Skeletal muscle cell (primary cell): Measurements from ENCODE around the gene ERAP2.
A peak's percentile ranks its signal among the peaks of the same experiment; 100 is the strongest.
"Not testable (repeated sequence)": the region's sequence is repeated elsewhere in the genome, so short reads cannot be mapped to it uniquely, and the experiment has no call there.

Source experiments
- DNase-seq: peaks from one replicate; pipeline ENCODE4 v3.0.0-alpha.2; 2010; ENCODE audit warnings: low read depth
- H3K4me3 ChIP-seq: 2 replicates; pipeline ENCODE4 v1.5.1; 2011; ENCODE audit warnings: low read depth, mild to moderate bottlenecking, control low read depth, low read length, moderate library complexity

ERAP2 gene, protein sequence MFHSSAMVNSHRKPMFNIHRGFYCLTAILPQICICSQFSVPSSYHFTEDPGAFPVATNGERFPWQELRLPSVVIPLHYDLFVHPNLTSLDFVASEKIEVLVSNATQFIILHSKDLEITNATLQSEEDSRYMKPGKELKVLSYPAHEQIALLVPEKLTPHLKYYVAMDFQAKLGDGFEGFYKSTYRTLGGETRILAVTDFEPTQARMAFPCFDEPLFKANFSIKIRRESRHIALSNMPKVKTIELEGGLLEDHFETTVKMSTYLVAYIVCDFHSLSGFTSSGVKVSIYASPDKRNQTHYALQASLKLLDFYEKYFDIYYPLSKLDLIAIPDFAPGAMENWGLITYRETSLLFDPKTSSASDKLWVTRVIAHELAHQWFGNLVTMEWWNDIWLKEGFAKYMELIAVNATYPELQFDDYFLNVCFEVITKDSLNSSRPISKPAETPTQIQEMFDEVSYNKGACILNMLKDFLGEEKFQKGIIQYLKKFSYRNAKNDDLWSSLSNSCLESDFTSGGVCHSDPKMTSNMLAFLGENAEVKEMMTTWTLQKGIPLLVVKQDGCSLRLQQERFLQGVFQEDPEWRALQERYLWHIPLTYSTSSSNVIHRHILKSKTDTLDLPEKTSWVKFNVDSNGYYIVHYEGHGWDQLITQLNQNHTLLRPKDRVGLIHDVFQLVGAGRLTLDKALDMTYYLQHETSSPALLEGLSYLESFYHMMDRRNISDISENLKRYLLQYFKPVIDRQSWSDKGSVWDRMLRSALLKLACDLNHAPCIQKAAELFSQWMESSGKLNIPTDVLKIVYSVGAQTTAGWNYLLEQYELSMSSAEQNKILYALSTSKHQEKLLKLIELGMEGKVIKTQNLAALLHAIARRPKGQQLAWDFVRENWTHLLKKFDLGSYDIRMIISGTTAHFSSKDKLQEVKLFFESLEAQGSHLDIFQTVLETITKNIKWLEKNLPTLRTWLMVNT

DNA sequence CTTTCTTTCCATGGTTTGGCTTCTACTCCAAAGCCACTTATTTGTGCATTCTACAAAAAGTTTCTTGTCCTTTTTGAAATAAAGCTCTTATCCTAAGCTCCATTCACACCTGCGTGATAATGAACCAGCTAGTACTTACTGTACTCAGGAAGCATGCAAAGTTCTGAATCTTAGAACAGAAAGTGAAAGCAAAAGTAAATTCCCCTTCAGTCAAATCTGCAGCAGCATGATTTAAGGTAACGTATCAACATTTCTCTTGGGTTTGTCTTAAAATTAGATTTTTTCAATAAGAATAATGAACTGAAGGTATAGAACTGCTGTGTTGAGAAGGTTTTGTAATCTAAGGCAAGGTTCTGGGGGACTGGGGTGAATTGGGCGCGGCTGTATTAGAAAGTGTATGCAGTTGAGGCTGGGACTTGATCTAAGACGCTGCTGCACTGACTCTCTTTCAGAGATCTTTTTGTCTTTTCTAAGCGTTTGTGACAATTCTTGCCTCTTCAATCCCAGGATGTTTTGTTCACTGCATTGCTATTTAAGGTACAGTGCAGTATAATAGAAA is at the start of gene ERAP2:
Gene ERAP2, plus strand, starts transcription at position 209 of the 559 bp plus-strand sequence. CDS start 3,186 bp downstream, outside the sequence.
- peak within 1 kb of the TSS; percentile 47 for H3K4me3 ChIP-seq
- no peak for DNase-seq

GRCh38 chr5:96829297-96829696 is 47.0 kb upstream of the ERAP2 start:
- no peak overlapping the region for H3K4me3 ChIP-seq

DNA sequence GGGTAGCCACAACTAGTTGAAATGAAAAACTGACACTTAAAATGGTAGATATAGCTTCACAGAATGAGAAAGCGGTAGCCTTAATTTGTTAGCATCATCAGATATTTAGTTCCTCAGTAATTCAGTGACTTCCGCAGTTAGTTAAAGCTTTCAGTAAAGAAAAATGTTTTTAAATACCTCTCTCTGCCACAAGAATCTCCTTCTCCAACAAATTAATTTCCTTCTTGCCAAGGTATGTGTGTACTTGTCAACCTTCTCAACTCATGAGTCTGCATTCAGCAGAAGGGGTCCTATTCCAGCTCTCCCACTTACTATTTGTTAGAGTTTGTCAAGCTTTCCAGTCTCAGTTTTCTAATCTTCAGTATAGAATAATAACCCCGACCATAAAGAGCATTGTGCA is 42.3 kb upstream of the ERAP2 start:
- no peak overlapping the region for H3K4me3 ChIP-seq

More at GRCh38 chr5:96829297-96829696, 47.0 kb upstream of the ERAP2 start:
- DNase-seq, result no peak

DNA sequence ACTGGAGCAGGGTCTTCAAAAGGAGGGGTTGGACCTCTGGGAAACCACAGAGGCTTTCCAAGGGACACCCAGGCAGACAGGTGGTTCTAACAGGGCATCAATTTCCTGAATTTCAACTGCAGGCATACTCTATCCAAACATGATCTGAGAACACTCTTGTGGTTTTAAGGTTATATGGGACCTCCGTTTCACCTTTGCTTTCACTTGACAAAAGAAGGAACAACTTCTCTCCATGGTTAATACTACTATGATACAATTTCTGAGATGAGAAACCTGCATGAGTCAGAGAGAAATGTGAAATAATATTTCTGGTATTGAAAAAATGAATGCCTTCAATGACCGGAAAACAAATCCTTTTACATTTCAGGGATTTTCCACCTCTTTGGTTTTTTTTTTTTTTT is 40.5 kb upstream of the ERAP2 start:
- H3K4me3 ChIP-seq, result no peak overlapping the region
- no peak for DNase-seq

More for the DNA sequence above, 42.3 kb upstream of the ERAP2 start:
- DNase-seq, result no peak

GRCh38 chr5:96836817-96837216 is 39.5 kb upstream of the ERAP2 start:
- DNase-seq, result no peak

DNA sequence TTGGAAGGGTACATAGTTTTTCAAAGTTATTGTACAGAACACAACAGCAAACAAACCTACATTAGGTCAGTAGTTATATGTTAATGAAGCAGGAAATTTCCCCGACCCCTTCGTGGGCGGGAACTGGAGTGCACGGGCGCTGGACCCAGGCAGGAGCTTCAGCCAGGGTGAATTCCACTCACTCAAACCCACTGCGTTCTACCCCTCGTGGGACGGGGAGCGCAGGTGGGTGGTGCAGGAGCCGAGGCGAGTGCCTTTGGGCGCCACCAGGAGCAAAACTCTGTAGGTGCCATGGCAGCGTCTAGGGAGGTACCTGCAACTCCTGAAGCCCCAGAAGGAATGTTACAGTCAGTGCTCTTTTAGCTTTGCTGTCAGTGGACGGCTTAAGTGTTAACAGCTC is 39.0 kb upstream of the ERAP2 start:
- no peak for DNase-seq
- H3K4me3 ChIP-seq, result no peak overlapping the region

More at GRCh38 chr5:96836817-96837216, 39.5 kb upstream of the ERAP2 start:
- no peak overlapping the region for H3K4me3 ChIP-seq

- no peak for DNase-seq
- no peak overlapping the region for H3K4me3 ChIP-seq
Measured at GRCh38 chr5:96838201-96839070, 37.9 kb upstream of the ERAP2 start.

DNA sequence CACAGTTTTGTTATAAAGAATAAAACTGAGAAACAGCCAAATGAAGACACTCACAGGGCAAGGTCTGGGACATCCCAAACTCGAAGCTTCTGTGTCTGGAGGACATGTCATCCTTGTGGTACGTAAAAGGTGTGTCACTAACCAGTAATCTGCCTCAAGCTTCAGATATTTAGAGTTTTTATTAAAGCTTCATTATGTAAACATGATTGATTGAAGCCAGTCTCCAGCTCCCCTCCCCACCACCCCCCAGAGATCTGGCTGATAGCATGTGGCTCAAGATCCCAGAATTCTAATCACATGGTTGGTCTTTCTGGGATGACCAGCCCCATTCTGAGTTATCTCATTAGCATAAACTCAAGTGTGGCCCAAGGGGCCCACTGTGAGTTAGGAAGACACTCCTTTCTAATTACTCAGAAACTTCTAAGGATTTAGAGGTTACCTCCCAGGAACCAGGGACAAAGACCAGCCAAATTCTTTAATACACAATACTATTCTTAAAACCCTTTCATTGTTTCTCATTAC is 37.2 kb upstream of the ERAP2 start:
- DNase-seq, result no peak
- H3K4me3 ChIP-seq, result no peak overlapping the region

DNA sequence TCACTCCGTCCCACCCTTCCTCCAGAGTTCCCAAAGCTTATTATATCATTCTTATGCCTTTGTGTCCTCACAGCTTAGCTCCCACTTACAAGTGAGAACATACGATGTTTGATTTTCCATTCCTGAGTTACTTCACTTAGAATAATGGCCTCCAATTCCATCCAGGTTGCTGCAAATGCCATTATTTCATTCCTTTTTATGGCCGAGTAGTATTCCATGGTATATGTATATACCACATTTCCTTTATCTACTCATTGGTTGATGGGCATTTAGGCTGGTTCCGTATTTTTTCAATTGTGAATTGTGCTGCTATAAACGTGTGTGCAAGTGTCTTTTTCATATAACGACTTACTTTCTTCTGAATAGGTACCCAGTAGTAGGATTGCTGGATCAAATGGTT is 34.4 kb upstream of the ERAP2 start:
- H3K4me3 ChIP-seq, DNase-seq: not testable (repeated sequence)

- DNase-seq, result no peak
- H3K4me3 ChIP-seq, result no peak overlapping the region
Measured at GRCh38 chr5:96843140-96843539, 33.2 kb upstream of the ERAP2 start.

GRCh38 chr5:96844481-96844990 is 31.8 kb upstream of the ERAP2 start:
- no peak overlapping the region for H3K4me3 ChIP-seq
- DNase-seq, result no peak

GRCh38 chr5:96851312-96852062 is 24.8 kb upstream of the ERAP2 start:
- H3K4me3 ChIP-seq, result no peak overlapping the region
- no peak for DNase-seq

GRCh38 chr5:96852759-96853158 is 23.5 kb upstream of the ERAP2 start:
- H3K4me3 ChIP-seq, result no peak overlapping the region
- DNase-seq, result no peak

GRCh38 chr5:96854067-96854466 is 22.2 kb upstream of the ERAP2 start:
- H3K4me3 ChIP-seq, result no peak overlapping the region
- no peak for DNase-seq

GRCh38 chr5:96855031-96855872 is 21.0 kb upstream of the ERAP2 start:
- no peak overlapping the region for H3K4me3 ChIP-seq
- peak; percentile 77 for DNase-seq

DNA sequence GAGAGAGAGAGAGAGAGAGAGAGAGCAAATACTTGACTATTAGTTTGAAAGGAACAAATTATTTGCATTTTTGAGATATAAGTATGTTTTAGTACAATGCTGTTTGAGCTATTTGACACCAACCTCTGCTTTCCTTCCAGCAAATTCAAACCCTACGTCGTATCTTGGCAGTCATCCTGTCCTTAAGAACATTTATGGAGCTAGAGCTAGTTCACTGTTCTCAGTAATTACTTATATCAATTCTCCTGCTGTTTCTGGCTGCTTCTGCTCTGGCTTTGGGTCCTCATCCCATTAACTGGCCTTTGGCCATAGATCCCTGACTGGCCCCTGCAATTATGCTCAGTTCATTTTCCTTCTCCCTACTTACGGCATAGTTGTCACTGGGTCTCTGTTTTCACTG is 19.9 kb upstream of the ERAP2 start:
- H3K4me3 ChIP-seq, result no peak overlapping the region
- DNase-seq, result peak; percentile 25

DNA sequence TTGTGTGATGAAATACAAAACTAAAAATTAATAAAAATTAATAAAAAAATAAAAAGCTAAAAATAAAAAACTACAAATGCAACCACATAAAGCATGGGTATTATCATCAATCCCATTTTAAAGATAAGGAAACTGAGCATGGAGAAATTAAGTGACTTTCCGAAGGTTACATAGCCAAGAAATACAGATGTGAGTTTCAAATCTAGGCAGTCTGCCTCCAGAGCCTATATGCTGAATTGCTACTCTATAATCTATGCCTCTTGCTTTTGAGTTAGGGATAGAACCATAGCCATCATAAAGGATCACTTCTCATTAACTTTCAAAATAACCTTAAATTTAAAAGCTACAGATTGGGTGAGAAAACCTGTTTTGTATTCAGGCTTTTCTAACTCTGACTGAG is 18.8 kb upstream of the ERAP2 start:
- DNase-seq, result no peak
- H3K4me3 ChIP-seq, result no peak overlapping the region
